Upper lobe of left lung (tissue), 6 donors: ENCODE results near the gene C1orf198. TPM values are rescaled to one million over a fixed set of nuclear protein-coding genes. Genes with fewer than 3 reads are reported as not detected.

Experiments
- ATAC-seq, 2 donors: fragments of 200-7000 bp; cut with Tn5 transposase; one replicate each; pipeline ENCODE4 v1.9.1; 2022; ENCODE audit warnings: mild to moderate bottlenecking in 2 of 2, moderate library complexity in 2 of 2; ENCODE audit not compliant: low FRiP score in 2 of 2
- DNase-seq, 2 donors: peaks; one replicate each; pipeline ENCODE4 v3.0.0-alpha.2; 2019 to 2020
- H3K27ac ChIP-seq, 4 donors: fragments of 200-600 bp; sonication (generic); one replicate each; pipeline ENCODE4 v1.5.1; 2016 to 2019
- H3K27me3 ChIP-seq, 4 donors: fragments of 200-600 bp; sonication (generic); one replicate each; pipeline ENCODE4 v1.5.1; 2017 to 2019
- H3K36me3 ChIP-seq, 4 donors: fragments of 200-600 bp; sonication (generic); one replicate each; pipeline ENCODE4 v1.5.1; 2016 to 2019
- H3K4me1 ChIP-seq, 4 donors: fragments of 200-600 bp; sonication (generic); one replicate each; pipeline ENCODE4 v1.5.1; 2018 to 2019
- H3K4me3 ChIP-seq, 4 donors: fragments of 200-600 bp; sonication (generic); one replicate each; pipeline ENCODE4 v1.5.1; 2017 to 2019; ENCODE audit warnings: mild to moderate bottlenecking in 2 of 4, moderate library complexity in 1 of 4
- H3K9me3 ChIP-seq, 4 donors: fragments of 200-600 bp; sonication (generic); one replicate each; pipeline ENCODE4 v1.5.1; 2018 to 2019
- EP300 ChIP-seq, 4 donors: sonication (generic); formaldehyde crosslinking; IDR thresholded peaks; one replicate each; pipeline ENCODE4 v1.5.1; 2017; ENCODE audit warnings: antibody characterized with exemption in 4 of 4, control low read depth in 2 of 4
- POLR2A ChIP-seq, 4 donors: fragments of 450-650 bp; IDR thresholded peaks; one replicate each; pipeline ENCODE4 v1.5.1; 2016 to 2017; ENCODE audit warnings: antibody characterized with exemption in 4 of 4, mild to moderate bottlenecking in 2 of 4
- POLR2AphosphoS5 ChIP-seq, 2 donors: sonication (generic); formaldehyde crosslinking; IDR thresholded peaks; one replicate each; pipeline ENCODE4 v1.5.1; 2017; ENCODE audit warnings: antibody characterized with exemption in 2 of 2
- WGBS, 2 donors: methylation state at CpG; one replicate each; pipeline ENCODE4 v1.1.5; 2017 to 2018; 5-methylcytosine and 5-hydroxymethylcytosine counted together
- total RNA-seq, 6 donors: library from RNA; depleted of rRNA in 4 of 6; stranded (reverse); fragments of >200 nt in 4 of 6; gene quantifications; one replicate each; pipeline versions ENCODE4 v1.1.0 to v1.2.1, GENCODE V29; 2016 to 2021
- TF ChIP-seq, protein P1 (sequence below), 6 experiments: fragments of 450-650 bp in 4 of 6; fragments of 200-600 bp in 2 of 6; sonication (generic) in 2 of 6; IDR thresholded peaks; one replicate each; pipeline ENCODE4 v1.5.1; 2016 to 2019; ENCODE audit warnings: antibody characterized with exemption in 6 of 6
- donor health status: DM: no; HTN: no; CAD: no; lungs with moderate emphysema.
- donor health status: DM: no; HTN: yes; CAD: no; lungs with severe emphysema.

Gene C1orf198
- total RNA-seq, 6 donors from 2014 or later = 51.3 to 241 (median 125) TPM

DNA sequence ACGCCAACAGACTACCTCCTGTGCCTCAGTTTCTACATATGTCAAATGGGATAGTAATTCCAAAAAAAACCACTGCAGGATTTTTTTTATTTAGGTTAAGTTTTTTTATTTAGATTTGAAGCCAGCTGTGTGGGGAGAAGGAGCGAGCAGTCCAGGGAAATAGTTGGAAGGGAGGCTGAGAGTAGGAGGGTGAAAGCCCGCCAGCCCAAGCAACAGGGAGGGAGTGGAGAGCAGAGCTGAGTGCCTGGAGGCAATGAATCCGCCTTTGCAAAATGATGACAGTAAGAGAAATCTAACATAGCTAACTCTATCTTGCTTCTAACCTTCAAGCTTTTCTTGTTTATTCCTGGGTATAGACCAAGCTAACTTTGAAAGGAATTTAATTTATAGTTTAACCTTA lies 15.6 kb upstream of the C1orf198 start:
- Histone ChIP-seq H3K27ac (no peak overlapping the region), H3K27me3 (no peaks in the 10 kb centered on the region), H3K4me1 (no peaks in the 10 kb centered on the region), H3K4me3 (no peak overlapping the region), H3K36me3 (no peaks in the 10 kb centered on the region), H3K9me3 (peaks cover 0 to 12% (median 8%) of the 10 kb centered on the region in 4 donors)
- no peak for ATAC-seq
- no peak for DNase-seq
- TF ChIP-seq POLR2AphosphoS5 (IDR thresholded peaks at IDR 0.05) (no peak), EP300 (IDR thresholded peaks at IDR 0.05) (no peak)
- WGBS, 2 donors = 81 to 91% methylated on average over 4 of the region's 4 CpGs

DNA sequence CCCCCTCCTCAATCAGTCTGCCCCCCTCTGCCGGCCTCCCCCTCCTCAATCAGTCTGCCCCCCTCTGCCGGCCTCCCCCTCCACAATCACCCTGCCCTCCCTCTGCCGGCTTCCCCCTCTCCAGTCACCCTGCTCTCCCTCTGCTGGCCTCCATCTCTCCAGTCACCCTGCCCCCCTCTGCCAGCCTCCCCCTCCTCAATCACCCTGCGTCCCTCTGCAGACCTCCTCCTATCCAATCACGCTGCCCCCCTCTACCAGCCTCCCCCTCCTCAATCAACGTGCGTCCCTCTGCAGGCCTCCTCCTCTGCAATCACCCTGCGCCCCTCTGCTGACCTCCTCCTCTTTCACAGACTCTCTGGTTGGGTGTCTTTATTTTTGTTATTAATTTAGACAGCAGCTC lies 11.5 kb upstream of the C1orf198 start:
- H3K9me3 ChIP-seq = peaks cover 0 to 6% (median 4%) of the 10 kb centered on the region in 4 donors
- no peaks in the 10 kb centered on the region for H3K36me3 ChIP-seq
- DNase-seq = no peak
- no peaks in the 10 kb centered on the region for H3K27me3 ChIP-seq
- TF ChIP-seq POLR2AphosphoS5 (IDR thresholded peaks at IDR 0.05) = no peak
- TF ChIP-seq POLR2A (IDR thresholded peaks at IDR 0.05) = no peak
- TF ChIP-seq EP300 (IDR thresholded peaks at IDR 0.05) = no peak
- TF ChIP-seq, protein P1, sequence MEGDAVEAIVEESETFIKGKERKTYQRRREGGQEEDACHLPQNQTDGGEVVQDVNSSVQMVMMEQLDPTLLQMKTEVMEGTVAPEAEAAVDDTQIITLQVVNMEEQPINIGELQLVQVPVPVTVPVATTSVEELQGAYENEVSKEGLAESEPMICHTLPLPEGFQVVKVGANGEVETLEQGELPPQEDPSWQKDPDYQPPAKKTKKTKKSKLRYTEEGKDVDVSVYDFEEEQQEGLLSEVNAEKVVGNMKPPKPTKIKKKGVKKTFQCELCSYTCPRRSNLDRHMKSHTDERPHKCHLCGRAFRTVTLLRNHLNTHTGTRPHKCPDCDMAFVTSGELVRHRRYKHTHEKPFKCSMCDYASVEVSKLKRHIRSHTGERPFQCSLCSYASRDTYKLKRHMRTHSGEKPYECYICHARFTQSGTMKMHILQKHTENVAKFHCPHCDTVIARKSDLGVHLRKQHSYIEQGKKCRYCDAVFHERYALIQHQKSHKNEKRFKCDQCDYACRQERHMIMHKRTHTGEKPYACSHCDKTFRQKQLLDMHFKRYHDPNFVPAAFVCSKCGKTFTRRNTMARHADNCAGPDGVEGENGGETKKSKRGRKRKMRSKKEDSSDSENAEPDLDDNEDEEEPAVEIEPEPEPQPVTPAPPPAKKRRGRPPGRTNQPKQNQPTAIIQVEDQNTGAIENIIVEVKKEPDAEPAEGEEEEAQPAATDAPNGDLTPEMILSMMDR (IDR thresholded peaks at IDR 0.05) = no peak
- whole genome bisulfite sequencing, 2 donors = 35 to 38% methylated on average over 6 to 8 of the region's 8 CpGs
- H3K27ac ChIP-seq = no peak overlapping the region
- ATAC-seq = no peak
- no peaks in the 10 kb centered on the region for H3K4me1 ChIP-seq
- no peak overlapping the region for H3K4me3 ChIP-seq

DNA sequence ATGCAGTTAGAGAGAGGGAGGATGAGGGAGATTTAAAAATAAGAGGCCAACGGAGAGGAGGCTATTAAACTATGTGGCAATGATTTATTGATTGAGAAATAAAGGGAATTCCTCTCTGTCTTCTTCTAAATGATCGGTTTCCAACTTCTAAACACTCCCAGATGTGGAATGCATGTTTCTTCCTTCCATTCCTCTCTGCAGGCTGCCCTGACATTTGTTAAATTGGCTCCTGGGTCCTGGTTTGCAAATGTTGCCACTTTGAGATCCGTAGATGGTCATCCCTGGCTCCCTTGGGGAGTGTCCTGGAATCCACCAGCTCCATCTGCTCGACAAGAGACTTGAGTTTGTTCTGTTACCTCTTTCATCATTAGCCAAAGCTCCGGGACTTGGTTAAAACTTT lies 10.3 kb upstream of the C1orf198 start:
- Histone ChIP-seq H3K36me3 (no peaks in the 10 kb centered on the region), H3K4me1 (no peaks in the 10 kb centered on the region), H3K4me3 (no peak overlapping the region), H3K9me3 (no peaks in the 10 kb centered on the region), H3K27ac (no peak overlapping the region), H3K27me3 (no peaks in the 10 kb centered on the region)
- peak in 1 of 2 donors; percentile 76 for ATAC-seq
- no peak for DNase-seq
- TF ChIP-seq, protein P1 (IDR thresholded peaks at IDR 0.05) = no peak
- TF ChIP-seq POLR2A (IDR thresholded peaks at IDR 0.05) (no peak), EP300 (IDR thresholded peaks at IDR 0.05) (no peak), POLR2AphosphoS5 (IDR thresholded peaks at IDR 0.05) (no peak)
- 40 to 46% methylated on average over 5 of the region's 5 CpGs for WGBS, 2 donors

DNA sequence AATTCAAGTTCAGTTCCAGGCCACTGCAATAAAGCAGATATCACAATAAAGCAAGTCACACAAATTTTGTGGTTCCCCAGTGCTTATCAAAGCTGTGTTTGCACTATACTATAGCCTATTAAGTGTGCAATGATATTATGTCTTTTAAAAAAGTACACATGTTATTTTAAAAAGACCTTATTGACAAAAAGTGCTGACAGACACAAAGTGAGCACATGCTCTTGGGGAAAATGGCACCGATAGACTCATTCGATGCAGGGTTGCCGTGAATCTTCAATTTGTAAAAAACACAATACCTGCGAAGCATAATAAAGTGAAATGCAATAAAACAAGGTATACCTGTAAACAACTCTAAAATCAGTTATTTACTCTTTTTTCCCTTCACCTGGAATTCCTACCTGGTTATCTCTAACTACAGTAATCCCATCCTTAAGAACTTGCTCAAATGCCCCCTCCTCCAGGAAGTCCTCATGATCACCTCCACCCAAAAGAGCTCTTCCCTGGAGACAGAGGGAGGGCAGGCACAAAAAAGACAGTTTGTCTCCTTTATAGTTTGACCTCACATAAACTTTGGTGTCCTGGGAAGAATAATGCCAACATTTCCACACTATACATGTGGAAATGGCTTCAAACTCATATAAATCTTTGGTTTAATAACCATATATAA lies 9.7 kb upstream of the C1orf198 start:
- 95 to 97% methylated on average over 4 of the region's 4 CpGs for WGBS, 2 donors
- Histone ChIP-seq H3K27me3 (no peaks in the 10 kb centered on the region), H3K4me1 (no peaks in the 10 kb centered on the region), H3K9me3 (no peaks in the 10 kb centered on the region), H3K36me3 (no peaks in the 10 kb centered on the region), H3K27ac (no peak overlapping the region), H3K4me3 (no peak overlapping the region)
- DNase-seq (no peak), ATAC-seq (no peak)
- no peak for TF ChIP-seq POLR2A (IDR thresholded peaks at IDR 0.05)
- no peak for TF ChIP-seq POLR2AphosphoS5 (IDR thresholded peaks at IDR 0.05)
- TF ChIP-seq EP300 (IDR thresholded peaks at IDR 0.05) = no peak
- TF ChIP-seq, protein P1 (IDR thresholded peaks at IDR 0.05) = no peak

DNA sequence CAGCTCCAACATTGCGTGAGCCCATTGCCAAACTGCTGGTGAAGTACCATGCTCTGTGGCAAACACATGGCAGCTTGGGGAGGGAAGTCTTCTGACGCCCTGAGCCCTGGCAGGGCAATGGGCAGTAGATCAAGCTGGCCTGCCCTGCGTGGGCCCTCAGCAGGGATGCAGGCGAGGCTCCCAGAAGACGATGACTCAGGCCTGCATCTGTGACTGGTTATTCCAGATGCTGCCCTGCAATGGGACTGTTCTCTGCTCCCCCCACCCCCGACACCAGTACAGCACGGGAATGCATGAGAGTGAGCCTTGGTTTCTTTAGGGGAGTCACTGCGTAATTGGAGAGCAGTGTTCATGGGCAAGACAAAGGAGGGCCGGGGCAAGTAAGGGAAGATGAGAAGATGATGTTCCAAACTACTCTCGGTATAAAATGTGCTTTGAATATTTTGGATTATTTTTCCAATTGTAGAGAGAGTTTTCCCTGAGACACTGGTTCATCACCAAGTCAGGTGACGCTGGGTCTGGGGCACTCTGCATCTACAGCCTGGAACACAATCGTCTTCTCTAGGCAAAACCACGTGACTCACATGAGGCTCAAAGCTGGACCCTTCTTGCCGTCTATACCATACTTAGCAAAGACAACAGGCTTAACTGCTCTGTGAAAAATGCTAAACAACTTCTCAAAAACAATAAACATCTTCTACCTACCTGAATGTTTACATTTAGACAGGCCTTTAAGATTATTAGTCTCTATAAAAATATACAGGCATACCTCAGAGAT lies 9.0 kb upstream of the C1orf198 start:
- no peak for TF ChIP-seq POLR2A (IDR thresholded peaks at IDR 0.05)
- no peak for TF ChIP-seq EP300 (IDR thresholded peaks at IDR 0.05)
- TF ChIP-seq, protein P1 (IDR thresholded peaks at IDR 0.05) = no peak
- no peak for TF ChIP-seq POLR2AphosphoS5 (IDR thresholded peaks at IDR 0.05)
- DNase-seq = no peak
- Histone ChIP-seq H3K27ac (no peak overlapping the region), H3K36me3 (no peaks in the 10 kb centered on the region), H3K27me3 (no peaks in the 10 kb centered on the region), H3K4me3 (no peak overlapping the region), H3K4me1 (no peaks in the 10 kb centered on the region), H3K9me3 (no peaks in the 10 kb centered on the region)
- 91 to 93% methylated on average over 10 to 14 of the region's 14 CpGs for WGBS, 2 donors
- no peak for ATAC-seq
